ENCODE data around the gene APBA2. TPM values are rescaled to one million over a fixed set of nuclear protein-coding genes. Genes with fewer than 3 reads are reported as not detected.

APBA2 gene
- total RNA-seq, 1 experiment from 2014 or later: 11.2 TPM

DNA sequence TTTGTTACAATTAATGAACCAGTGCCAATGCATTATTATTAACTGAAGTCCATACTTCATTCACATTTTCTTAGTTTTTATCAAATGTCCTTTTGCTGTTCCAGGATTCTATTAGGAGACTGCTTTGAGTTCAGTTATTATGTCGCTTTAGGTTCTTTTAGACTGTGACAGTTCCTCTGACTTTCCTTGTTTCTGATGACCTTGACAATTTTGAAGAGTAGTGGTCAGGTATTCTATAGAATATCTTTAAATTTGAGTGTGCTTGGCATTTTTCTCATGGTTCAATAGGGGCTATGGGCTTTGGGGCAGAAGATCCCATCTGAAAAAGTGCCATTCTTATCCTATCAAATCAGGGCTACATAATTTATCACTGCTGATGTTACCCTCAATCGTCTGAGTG lies 126.3 kb downstream of the APBA2 start:
- CTCF ChIA-PET: no interaction called here
- TF ChIP-seq CREB1 (CRISPR knock-in tag; IDR thresholded peaks at IDR 0.05): no peak
- TF ChIP-seq ZNF232 (CRISPR knock-in tag; IDR thresholded peaks at IDR 0.05): no peak
- no peak for TF ChIP-seq TEAD4 (CRISPR knock-in tag; IDR thresholded peaks at IDR 0.05)
- TF ChIP-seq, protein P1, sequence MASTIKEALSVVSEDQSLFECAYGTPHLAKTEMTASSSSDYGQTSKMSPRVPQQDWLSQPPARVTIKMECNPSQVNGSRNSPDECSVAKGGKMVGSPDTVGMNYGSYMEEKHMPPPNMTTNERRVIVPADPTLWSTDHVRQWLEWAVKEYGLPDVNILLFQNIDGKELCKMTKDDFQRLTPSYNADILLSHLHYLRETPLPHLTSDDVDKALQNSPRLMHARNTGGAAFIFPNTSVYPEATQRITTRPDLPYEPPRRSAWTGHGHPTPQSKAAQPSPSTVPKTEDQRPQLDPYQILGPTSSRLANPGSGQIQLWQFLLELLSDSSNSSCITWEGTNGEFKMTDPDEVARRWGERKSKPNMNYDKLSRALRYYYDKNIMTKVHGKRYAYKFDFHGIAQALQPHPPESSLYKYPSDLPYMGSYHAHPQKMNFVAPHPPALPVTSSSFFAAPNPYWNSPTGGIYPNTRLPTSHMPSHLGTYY (CRISPR knock-in tag; IDR thresholded peaks at IDR 0.05): no peak
- TF ChIP-seq RELA (CRISPR knock-in tag; IDR thresholded peaks at IDR 0.05; ENCODE audit: borderline replicate concordance): no peak
- TF ChIP-seq FOXP1 (CRISPR knock-in tag; IDR thresholded peaks at IDR 0.05; ENCODE audit: borderline replicate concordance): no peak
- no peak for TF ChIP-seq ZNF219 (CRISPR knock-in tag; IDR thresholded peaks at IDR 0.05; ENCODE audit: borderline replicate concordance)
- TF ChIP-seq, protein P2, sequence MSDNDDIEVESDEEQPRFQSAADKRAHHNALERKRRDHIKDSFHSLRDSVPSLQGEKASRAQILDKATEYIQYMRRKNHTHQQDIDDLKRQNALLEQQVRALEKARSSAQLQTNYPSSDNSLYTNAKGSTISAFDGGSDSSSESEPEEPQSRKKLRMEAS (CRISPR knock-in tag; IDR thresholded peaks at IDR 0.05): no peak
- TF ChIP-seq, protein P3, sequence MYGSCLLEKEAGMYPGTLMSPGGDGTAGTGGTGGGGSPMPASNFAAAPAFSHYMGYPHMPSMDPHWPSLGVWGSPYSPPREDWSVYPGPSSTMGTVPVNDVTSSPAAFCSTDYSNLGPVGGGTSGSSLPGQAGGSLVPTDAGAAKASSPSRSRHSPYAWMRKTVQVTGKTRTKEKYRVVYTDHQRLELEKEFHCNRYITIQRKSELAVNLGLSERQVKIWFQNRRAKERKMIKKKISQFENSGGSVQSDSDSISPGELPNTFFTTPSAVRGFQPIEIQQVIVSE (CRISPR knock-in tag; IDR thresholded peaks at IDR 0.05; ENCODE audit: borderline replicate concordance): no peak
- no peak for TF ChIP-seq ZNF671 (CRISPR knock-in tag; IDR thresholded peaks at IDR 0.05)
- TF ChIP-seq, protein P4, sequence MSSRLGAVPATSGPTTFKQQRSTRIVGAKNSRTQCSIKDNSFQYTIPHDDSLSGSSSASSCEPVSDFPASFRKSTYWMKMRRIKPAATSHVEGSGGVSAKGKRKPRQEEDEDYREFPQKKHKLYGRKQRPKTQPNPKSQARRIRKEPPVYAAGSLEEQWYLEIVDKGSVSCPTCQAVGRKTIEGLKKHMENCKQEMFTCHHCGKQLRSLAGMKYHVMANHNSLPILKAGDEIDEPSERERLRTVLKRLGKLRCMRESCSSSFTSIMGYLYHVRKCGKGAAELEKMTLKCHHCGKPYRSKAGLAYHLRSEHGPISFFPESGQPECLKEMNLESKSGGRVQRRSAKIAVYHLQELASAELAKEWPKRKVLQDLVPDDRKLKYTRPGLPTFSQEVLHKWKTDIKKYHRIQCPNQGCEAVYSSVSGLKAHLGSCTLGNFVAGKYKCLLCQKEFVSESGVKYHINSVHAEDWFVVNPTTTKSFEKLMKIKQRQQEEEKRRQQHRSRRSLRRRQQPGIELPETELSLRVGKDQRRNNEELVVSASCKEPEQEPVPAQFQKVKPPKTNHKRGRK (CRISPR knock-in tag; IDR thresholded peaks at IDR 0.05; ENCODE audit: borderline replicate concordance): no peak
- TF ChIP-seq ZNF317 (CRISPR knock-in tag; IDR thresholded peaks at IDR 0.05; ENCODE audit: borderline replicate concordance, low read depth): no peak
- no peaks in the 10 kb centered on the region for H3K27me3 Mint-ChIP-seq (ENCODE audit: low read depth)
- no peaks in the 10 kb centered on the region for H3K36me3 Mint-ChIP-seq
- H3K4me3 Mint-ChIP-seq: no peak overlapping the region
- H3K4me1 Mint-ChIP-seq: no peaks in the 10 kb centered on the region
- peaks cover 1% of the 10 kb centered on the region; the same call in 1 of the 2 replicates for H3K9me3 Mint-ChIP-seq
- no peak overlapping the region for H3K27ac Mint-ChIP-seq
- no peak for DNase-seq (ENCODE audit: low spot score)
- ATAC-seq: no peak
- POLR2A ChIA-PET: no interaction called here

- POLR2A ChIA-PET: no interaction called here
- TF ChIP-seq ATF1 (CRISPR knock-in tag; IDR thresholded peaks at IDR 0.05) (no peak), JAZF1 (CRISPR knock-in tag; IDR thresholded peaks at IDR 0.05) (no peak), SMAD3 (CRISPR knock-in tag; IDR thresholded peaks at IDR 0.05; ENCODE audit: borderline replicate concordance) (no peak), ZNF396 (CRISPR knock-in tag; IDR thresholded peaks at IDR 0.05; ENCODE audit: borderline replicate concordance) (no peak), NFYB (CRISPR knock-in tag; conservative IDR thresholded peaks at IDR 0.05; ENCODE audit: low read depth) (no peak), EMX1 (CRISPR knock-in tag; IDR thresholded peaks at IDR 0.05) (no peak), STAT6 (CRISPR knock-in tag; conservative IDR thresholded peaks at IDR 0.05; ENCODE audit: low read depth) (no peak), USF1 (CRISPR knock-in tag; IDR thresholded peaks at IDR 0.05) (no peak), HMGXB4 (CRISPR knock-in tag; IDR thresholded peaks at IDR 0.05) (no peak), ZSCAN18 (CRISPR knock-in tag; IDR thresholded peaks at IDR 0.05) (no peak), ZMAT4 (CRISPR knock-in tag; IDR thresholded peaks at IDR 0.05) (no peak)
- TF ChIP-seq, protein P2 (CRISPR knock-in tag; IDR thresholded peaks at IDR 0.05): no peak
- TF ChIP-seq, protein P5, sequence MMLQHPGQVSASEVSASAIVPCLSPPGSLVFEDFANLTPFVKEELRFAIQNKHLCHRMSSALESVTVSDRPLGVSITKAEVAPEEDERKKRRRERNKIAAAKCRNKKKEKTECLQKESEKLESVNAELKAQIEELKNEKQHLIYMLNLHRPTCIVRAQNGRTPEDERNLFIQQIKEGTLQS (CRISPR knock-in tag; conservative IDR thresholded peaks at IDR 0.05): no peak
Measured at GRCh38 chr15:29014493-29014892, 128.7 kb downstream of the APBA2 start.

More at GRCh38 chr15:29014493-29014892, 128.7 kb downstream of the APBA2 start:
- ATAC-seq (no peak), DNase-seq (ENCODE audit: low spot score) (no peak)
- CTCF ChIA-PET: interaction anchor here (0.9 to 1.8 kb wide), 3 partner anchors 76 to 88 kb away, joined by 4 to 17 read pairs (median 11); no protein-coding TSS in a partner anchor
- Mint-ChIP-seq H3K9me3 (no peaks in the 10 kb centered on the region), H3K4me1 (peaks cover 21% of the 10 kb centered on the region), H3K27ac (no peak overlapping the region), H3K4me3 (no peak overlapping the region), H3K27me3 (ENCODE audit: low read depth) (no peaks in the 10 kb centered on the region), H3K36me3 (no peaks in the 10 kb centered on the region)
